Thoracic aorta (tissue), 2 donors: Measurements from ENCODE around the gene INTS11. TPM values are rescaled to one million over a fixed set of nuclear protein-coding genes. Genes with fewer than 3 reads are reported as not detected.

Experiments
- ATAC-seq: fragments of 150-250 bp; one replicate; pipeline ENCODE4 v1.8.0; 2017; ENCODE audit warnings: low read depth; ENCODE audit not compliant: insufficient number of reproducible peaks, low FRiP score
- DNase-seq: peaks from one replicate; pipeline ENCODE4 v3.0.0-alpha.2; 2020; ENCODE audit warnings: low spot score
- H3K27ac ChIP-seq, 2 donors: fragments of 200-600 bp; sonication (generic); 1 replicate in 1 of 2; 2 replicates in 1 of 2; pipeline ENCODE4 v1.5.1; 2016; ENCODE audit warnings: mild to moderate bottlenecking in 2 of 2, moderate library complexity in 2 of 2
- H3K27me3 ChIP-seq: fragments of 200-600 bp; sonication (generic); replicated peaks from 2 replicates; pipeline ENCODE4 v1.6.0; 2016; ENCODE audit warnings: mild to moderate bottlenecking; ENCODE audit not compliant: insufficient read depth
- H3K36me3 ChIP-seq: fragments of 200-600 bp; sonication (generic); one replicate; pipeline ENCODE4 v1.5.1; 2016
- H3K4me1 ChIP-seq, 2 donors: fragments of 200-600 bp; sonication (generic); 1 replicate in 1 of 2; 2 replicates in 1 of 2; pipeline versions ENCODE4 v1.5.1 to v1.6.0; 2016; ENCODE audit warnings: low read depth in 2 of 2, mild to moderate bottlenecking in 1 of 2; ENCODE audit not compliant: control insufficient read depth in 1 of 2
- H3K4me3 ChIP-seq: fragments of 200-600 bp; sonication (generic); 2 replicates; pipeline ENCODE4 v1.5.1; 2016; ENCODE audit warnings: mild to moderate bottlenecking
- H3K9me3 ChIP-seq: fragments of 200-600 bp; sonication (generic); 2 replicates; pipeline ENCODE4 v1.5.1; 2016
- CTCF ChIP-seq: fragments of 200-600 bp; sonication (generic); IDR thresholded peaks from one replicate; pipeline ENCODE4 v1.5.1; 2019; ENCODE audit warnings: antibody characterized with exemption
- total RNA-seq, 2 donors: library from RNA; depleted of rRNA; stranded (reverse); fragments of >200 nt; gene quantifications; one replicate each; pipeline versions ENCODE4 v1.1.0 to v1.2.3, GENCODE V29; 2016

INTS11 gene
- total RNA-seq, 2 donors from 2014 or later, result 192 to 195 TPM

GRCh38 chr1:1264868-1265272, 59.6 kb downstream of the INTS11 start:
- TF ChIP-seq CTCF, result no peak
- Histone ChIP-seq H3K27ac (no peak overlapping the region), H3K4me3 (no peak overlapping the region), H3K4me1 (no peaks in the 10 kb centered on the region), H3K9me3 (no peaks in the 10 kb centered on the region), H3K36me3 (peaks cover 49% of the 10 kb centered on the region), H3K27me3 (no peaks in the 10 kb centered on the region)
- no peak for ATAC-seq
- no peak for DNase-seq

GRCh38 chr1:1264026-1264425, 60.4 kb downstream of the INTS11 start:
- no peaks in the 10 kb centered on the region for H3K27me3 ChIP-seq
- H3K27ac ChIP-seq, result no peak overlapping the region
- DNase-seq (no peak), ATAC-seq (no peak)
- TF ChIP-seq CTCF, result no peak
- H3K36me3 ChIP-seq, result peaks cover 49% of the 10 kb centered on the region
- H3K4me3 ChIP-seq, result no peak overlapping the region
- no peaks in the 10 kb centered on the region for H3K9me3 ChIP-seq
- H3K4me1 ChIP-seq, result no peaks in the 10 kb centered on the region

- TF ChIP-seq CTCF, result no peak
- DNase-seq (no peak), ATAC-seq (no peak)
- Histone ChIP-seq H3K27me3 (no peaks in the 10 kb centered on the region), H3K36me3 (peaks cover 50% of the 10 kb centered on the region), H3K4me3 (no peak overlapping the region), H3K27ac (no peak overlapping the region), H3K4me1 (no peaks in the 10 kb centered on the region), H3K9me3 (no peaks in the 10 kb centered on the region)
Measured at GRCh38 chr1:1262758-1263157, 61.7 kb downstream of the INTS11 start.

GRCh38 chr1:1262071-1262470, 62.4 kb downstream of the INTS11 start:
- TF ChIP-seq CTCF, result no peak
- Histone ChIP-seq H3K9me3 (no peaks in the 10 kb centered on the region), H3K4me3 (no peak overlapping the region), H3K27me3 (no peaks in the 10 kb centered on the region), H3K4me1 (no peaks in the 10 kb centered on the region), H3K36me3 (peaks cover 45% of the 10 kb centered on the region), H3K27ac (no peak overlapping the region)
- DNase-seq, result no peak
- no peak for ATAC-seq

Other genes starting within 250 kb of the INTS11 start
- gene C1orf159, start 208.6 kb downstream of the INTS11 start, total RNA-seq, result 10 to 100 TPM; 10.8 to 21.2 TPM
- gene TTLL10, start 150.8 kb downstream of the INTS11 start, total RNA-seq, result not detected
- 1 to 10 TPM in 1 of 2 donors, not detected in 1; 1.3 TPM for gene TNFRSF18, start 118.1 kb downstream of the INTS11 start, total RNA-seq
- 1 to 10 TPM in 1 of 2 donors, not detected in 1; 1.8 TPM for gene TNFRSF4, start 110.5 kb downstream of the INTS11 start, total RNA-seq
- gene SDF4, start 92.7 kb downstream of the INTS11 start, total RNA-seq, result 100 to 1,000 TPM; 157 to 230 TPM
- 10 to 100 TPM; 15.5 to 25.3 TPM for gene B3GALT6, start 92.4 kb downstream of the INTS11 start, total RNA-seq
- gene C1QTNF12, start 77.9 kb downstream of the INTS11 start, total RNA-seq, result 10 to 100 TPM in 1 of 2 donors, 1 to 10 TPM in 1; 2.9 to 12.5 TPM
- gene UBE2J2, start 50.8 kb downstream of the INTS11 start, total RNA-seq, result 10 to 100 TPM; 43.5 to 57.7 TPM
- gene SCNN1D, start 44.2 kb downstream of the INTS11 start, total RNA-seq, result 10 to 100 TPM in 1 of 2 donors, 1 to 10 TPM in 1; 1.8 to 10.3 TPM
- gene ACAP3, start 16.7 kb downstream of the INTS11 start, total RNA-seq, result 100 to 1,000 TPM in 1 of 2 donors, 10 to 100 TPM in 1; 41.6 to 121 TPM
- gene PUSL1, start 16.1 kb downstream of the INTS11 start, total RNA-seq, result 10 to 100 TPM; 22.1 to 22.6 TPM
- gene CPTP, start 142 bp upstream of the INTS11 start, total RNA-seq, result 10 to 100 TPM; 16.4 to 26.3 TPM
- gene TAS1R3, start 6.6 kb upstream of the INTS11 start, total RNA-seq, result under 1 TPM in 1 of 2 donors, not detected in 1; 0.14 TPM
- gene DVL1, start 24.8 kb upstream of the INTS11 start, total RNA-seq, result 100 to 1,000 TPM in 1 of 2 donors, 10 to 100 TPM in 1; 66.2 to 101 TPM
- gene MXRA8, start 33.9 kb upstream of the INTS11 start, total RNA-seq, result 100 to 1,000 TPM; 239 to 326 TPM
- 10 to 100 TPM; 43.5 to 94.5 TPM for gene AURKAIP1, start 50.5 kb upstream of the INTS11 start, total RNA-seq
- gene CCNL2, start 74.7 kb upstream of the INTS11 start, total RNA-seq, result 100 to 1,000 TPM; 214 to 313 TPM
- 100 to 1,000 TPM in 1 of 2 donors, 10 to 100 TPM in 1; 96.9 to 121 TPM for gene MRPL20, start 82.6 kb upstream of the INTS11 start, total RNA-seq
- gene ANKRD65, start 96.6 kb upstream of the INTS11 start, total RNA-seq, result under 1 TPM in 1 of 2 donors, not detected in 1; 0.68 TPM
- gene VWA1, start 111.0 kb upstream of the INTS11 start, total RNA-seq, result 10 to 100 TPM; 21.7 to 23.6 TPM
- gene ATAD3C, start 125.0 kb upstream of the INTS11 start, total RNA-seq, result under 1 TPM in 1 of 2 donors, not detected in 1; 0.27 TPM
- 10 to 100 TPM; 15.4 to 30.9 TPM for gene ATAD3B, start 147.1 kb upstream of the INTS11 start, total RNA-seq
- 10 to 100 TPM; 16.7 to 17.6 TPM for gene ATAD3A, start 187.5 kb upstream of the INTS11 start, total RNA-seq
- 10 to 100 TPM; 11.1 TPM for gene TMEM240, start 216.0 kb upstream of the INTS11 start, total RNA-seq